GM18505 (cell line): Measurements from ENCODE around the gene PDE3A.

ENCODE experiments used
- ATAC-seq: cut with Tn5 transposase; IDR thresholded peaks from one replicate; pipeline ENCODE4 v1.9.1; 2021; ENCODE audit not compliant: unreplicated experiment
- POLR2A ChIP-seq: IDR thresholded peaks from 4 replicates; pipeline ENCODE4 v1.6.1; 2011; ENCODE audit warnings: borderline replicate concordance; ENCODE audit not compliant: insufficient read depth, insufficient read length; ENCODE audit errors: extremely low read depth

Gene PDE3A

GRCh38 chr12:20443792-20444191 lies 75.5 kb downstream of the PDE3A start:
- no peak for TF ChIP-seq POLR2A
- no peak for ATAC-seq

- no peak for TF ChIP-seq POLR2A
- no peak for ATAC-seq
These were observed 76.3 kb downstream of the PDE3A start for GRCh38 chr12:20444595-20445170.

- TF ChIP-seq POLR2A, result no peak
- no peak for ATAC-seq
These were observed 77.3 kb downstream of the PDE3A start for GRCh38 chr12:20445687-20446086.

- no peak for ATAC-seq
- no peak for TF ChIP-seq POLR2A
These were observed 78.5 kb downstream of the PDE3A start for GRCh38 chr12:20446836-20447235.

- no peak for ATAC-seq
- no peak for TF ChIP-seq POLR2A
These were observed 80.4 kb downstream of the PDE3A start for GRCh38 chr12:20448781-20449180.

DNA sequence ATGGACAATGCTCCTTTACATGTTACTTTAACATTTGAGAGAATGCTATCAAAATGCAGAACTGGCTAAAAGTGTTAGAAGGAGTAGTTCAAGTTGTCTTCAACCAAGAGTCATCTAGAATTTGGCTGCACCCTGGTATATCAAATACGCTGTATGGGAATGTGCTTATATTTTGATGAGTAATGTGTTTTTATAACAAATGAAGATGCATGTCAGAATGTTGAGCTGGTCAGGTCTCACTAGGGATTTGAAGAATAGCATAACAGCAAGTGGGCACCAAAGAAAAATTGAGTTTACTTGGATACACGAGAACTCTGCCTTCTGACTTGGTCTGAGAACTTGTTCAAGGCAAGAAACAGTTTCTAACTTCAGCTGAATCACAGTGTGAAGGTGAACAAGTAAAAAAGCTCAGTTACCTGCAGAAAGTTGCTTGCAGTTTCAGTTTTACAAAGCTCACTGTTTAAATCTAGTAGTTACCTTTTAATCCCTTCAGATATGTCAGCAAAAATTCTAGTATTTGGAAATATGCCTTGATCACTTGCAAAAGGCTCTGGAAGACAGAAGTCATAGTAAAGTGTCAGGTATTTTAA lies 82.3 kb downstream of the PDE3A start:
- no peak for TF ChIP-seq POLR2A
- ATAC-seq, result no peak

DNA sequence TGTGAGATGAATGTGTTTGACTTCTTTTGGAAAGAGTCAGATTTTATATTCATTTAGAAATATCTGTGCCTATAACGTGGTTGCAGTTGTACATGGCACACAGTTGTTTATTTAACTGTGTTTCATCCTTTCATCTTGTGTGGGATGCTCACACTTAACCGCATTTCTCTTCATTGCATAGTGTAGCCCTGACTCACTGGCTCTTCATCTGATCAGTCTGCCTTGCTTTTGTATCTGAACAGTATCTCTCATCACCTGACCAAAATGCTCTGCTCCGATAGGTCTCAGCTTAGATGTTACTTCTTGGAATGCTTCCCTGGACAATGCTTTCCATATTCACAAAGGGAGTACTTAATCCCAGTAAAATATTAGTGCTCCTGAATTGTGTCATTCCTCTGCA lies 83.4 kb downstream of the PDE3A start:
- no peak for ATAC-seq
- no peak for TF ChIP-seq POLR2A

DNA sequence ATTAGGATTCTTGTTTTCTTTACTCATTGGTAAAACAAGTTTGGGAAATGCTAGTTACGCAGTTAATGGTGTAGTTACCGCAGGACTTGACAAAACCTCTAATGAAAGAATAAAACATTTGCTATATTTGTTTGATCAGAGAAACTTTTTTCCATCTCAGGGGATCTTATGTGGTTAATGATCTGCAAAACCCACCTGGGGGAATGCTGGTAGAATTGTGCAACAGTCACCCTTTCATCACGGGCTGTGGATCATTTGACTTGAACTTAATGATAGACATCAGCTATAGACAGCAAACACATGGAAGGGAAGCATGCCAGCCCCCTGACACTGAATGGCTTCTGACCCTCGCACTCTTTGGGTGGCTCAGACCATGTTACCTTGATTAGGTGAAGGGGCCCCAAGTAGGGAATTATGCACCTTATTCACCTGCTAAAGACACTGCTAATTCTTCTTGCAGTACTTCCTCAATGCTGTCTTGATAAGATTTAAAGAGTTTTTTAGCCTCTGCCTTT lies 84.2 kb downstream of the PDE3A start:
- TF ChIP-seq POLR2A, result no peak
- ATAC-seq, result no peak

- TF ChIP-seq POLR2A, result no peak
- no peak for ATAC-seq
These were observed 85.5 kb downstream of the PDE3A start for GRCh38 chr12:20453756-20454310.

GRCh38 chr12:20455001-20455706 lies 86.8 kb downstream of the PDE3A start:
- TF ChIP-seq POLR2A, result no peak
- no peak for ATAC-seq

DNA sequence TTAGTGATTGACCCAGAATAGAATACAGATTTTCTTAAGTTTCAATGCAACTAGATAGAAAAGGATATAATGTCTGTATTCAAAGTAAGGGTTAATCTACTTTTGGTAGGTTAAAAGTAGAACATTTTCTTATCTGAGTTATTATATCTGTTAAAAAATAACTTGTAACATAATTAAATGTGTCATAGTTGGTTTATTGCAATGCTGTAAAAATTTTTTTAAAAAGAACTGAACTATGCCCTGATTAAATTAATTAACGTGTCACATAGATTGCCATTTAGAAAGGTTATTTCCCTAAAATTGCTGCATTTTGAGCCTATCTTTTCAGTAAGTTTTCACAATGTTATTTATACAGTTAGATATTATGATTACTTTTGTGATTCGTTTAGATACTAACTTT lies 89.2 kb downstream of the PDE3A start:
- no peak for TF ChIP-seq POLR2A
- ATAC-seq, result no peak

- no peak for TF ChIP-seq POLR2A
These were observed 89.7 kb downstream of the PDE3A start for GRCh38 chr12:20458011-20458410.

GRCh38 chr12:20459920-20460319 lies 91.6 kb downstream of the PDE3A start:
- TF ChIP-seq POLR2A, result no peak
- ATAC-seq, result no peak

More at GRCh38 chr12:20458011-20458410, 89.7 kb downstream of the PDE3A start:
- ATAC-seq, result no peak

DNA sequence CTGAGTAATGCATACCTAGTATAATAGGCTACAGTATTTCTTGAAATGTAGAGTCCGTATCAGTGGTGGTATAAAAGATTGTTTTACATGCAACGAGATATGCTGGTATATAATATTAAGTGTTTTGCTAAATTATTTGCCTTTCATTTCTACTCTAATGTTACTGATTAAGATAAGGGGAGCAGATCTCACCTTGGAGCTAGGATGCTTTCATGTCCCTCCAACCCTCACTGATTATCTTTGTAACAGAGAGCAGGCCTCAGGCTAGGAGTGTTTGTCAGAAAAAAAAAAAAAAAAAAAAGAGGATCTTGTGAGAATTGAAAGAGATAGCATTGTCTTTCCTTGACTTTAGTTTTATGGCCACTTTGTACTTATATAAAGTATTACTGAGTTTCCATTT lies 92.6 kb downstream of the PDE3A start:
- TF ChIP-seq POLR2A, result no peak
- ATAC-seq, result no peak

DNA sequence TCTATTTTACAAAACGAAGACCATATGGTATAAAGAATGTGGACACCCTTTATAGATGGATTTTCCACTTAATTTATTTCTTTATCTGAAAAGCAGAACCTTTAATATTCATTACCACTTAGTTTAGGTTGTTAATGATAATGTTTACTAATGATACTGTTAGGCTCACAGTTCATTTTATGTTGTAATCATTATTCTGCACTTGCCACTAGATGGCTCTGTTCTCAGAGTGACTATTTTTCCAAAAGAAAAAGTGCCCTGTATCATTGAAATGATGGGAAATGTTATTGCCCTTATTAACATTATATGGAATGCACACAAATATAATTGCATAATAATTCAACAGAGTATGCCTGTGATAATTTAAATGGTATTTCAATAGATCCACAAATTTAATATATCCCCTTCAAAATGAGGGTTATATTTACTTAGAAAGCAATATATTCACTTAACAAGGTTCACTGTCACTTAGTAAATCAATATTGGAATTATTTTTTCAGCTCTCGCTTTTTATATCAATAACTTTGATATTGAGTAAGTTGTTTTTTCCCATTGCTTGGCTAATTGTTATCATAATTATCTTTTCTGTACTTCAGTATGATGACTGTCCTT lies 95.7 kb downstream of the PDE3A start:
- ATAC-seq, result no peak

More for the DNA sequence above, 95.7 kb downstream of the PDE3A start:
- TF ChIP-seq POLR2A, result no peak
